Measurements from ENCODE around the gene UPK2. TPM values are rescaled to one million over a fixed set of nuclear protein-coding genes. Genes with fewer than 3 reads are reported as not detected.

UPK2 gene
- total RNA-seq, 6 donors from 2014 or later = not detected

GRCh38 chr11:118909619-118910308, 46.3 kb upstream of the UPK2 start:
- Histone ChIP-seq H3K36me3 (peaks cover 2 to 36% (median 20%) of the 10 kb centered on the region in 4 donors), H3K4me1 (peaks cover 78 to 83% (median 78%) of the 10 kb centered on the region in 4 donors), H3K4me3 (peak overlapping the region; percentile 6 to 48 (median 32)), H3K9me3 (no peaks in the 10 kb centered on the region), H3K27ac (peak overlapping the region; percentile 94 to 98 (median 97)), H3K27me3 (no peaks in the 10 kb centered on the region)
- peak in 1 of 4 donors; percentile 5 for TF ChIP-seq POLR2A (IDR thresholded peaks at IDR 0.05)
- no peak for TF ChIP-seq EP300 (IDR thresholded peaks at IDR 0.05)
- DNase-seq (peak in 1 of 2 donors; percentile 74), ATAC-seq (ENCODE audit: low FRiP score in 2 of 2) (no peak)
- 46 to 55% methylated on average over 14 to 17 of the region's 21 CpGs for WGBS, 2 donors

GRCh38 chr11:118910309-118911112, 45.6 kb upstream of the UPK2 start:
- H3K36me3 ChIP-seq = peaks cover 0 to 29% (median 17%) of the 10 kb centered on the region in 4 donors
- H3K4me3 ChIP-seq = peak overlapping the region; percentile 13 to 48 (median 32)
- DNase-seq (peak; percentile 85 to 93), ATAC-seq (ENCODE audit: low FRiP score in 2 of 2) (peak; percentile 50 to 71)
- TF ChIP-seq EP300 (IDR thresholded peaks at IDR 0.05) (no peak), POLR2A (IDR thresholded peaks at IDR 0.05) (peak in 1 of 4 donors; percentile 63), POLR2AphosphoS5 (IDR thresholded peaks at IDR 0.05) (peak; percentile 62 to 64), CTCF (IDR thresholded peaks at IDR 0.05) (peak in 2 of 6 experiments; percentile 7 to 36)
- peak overlapping the region; percentile 94 to 98 (median 97) for H3K27ac ChIP-seq
- no peaks in the 10 kb centered on the region for H3K27me3 ChIP-seq
- H3K9me3 ChIP-seq = no peaks in the 10 kb centered on the region
- WGBS, 2 donors = 10 to 19% methylated on average over 12 to 34 of the region's 67 CpGs
- H3K4me1 ChIP-seq = peaks cover 85 to 91% (median 86%) of the 10 kb centered on the region in 4 donors

- Histone ChIP-seq H3K4me1 (peaks cover 93 to 99% (median 94%) of the 10 kb centered on the region in 4 donors), H3K9me3 (no peaks in the 10 kb centered on the region), H3K27me3 (no peaks in the 10 kb centered on the region), H3K36me3 (peaks cover 0 to 21% (median 9%) of the 10 kb centered on the region in 4 donors), H3K4me3 (peak overlapping the region in 3 of 4 donors; percentile 24 to 48 (median 40)), H3K27ac (peak overlapping the region; percentile 94 to 98 (median 97))
- DNase-seq = peak in 1 of 2 donors; percentile 80
- WGBS, 2 donors = 26 to 80% methylated on average over 1 to 20 of the region's 21 CpGs
- peak in 1 of 2 donors; percentile 0 for ATAC-seq (ENCODE audit: low FRiP score in 2 of 2)
- TF ChIP-seq EP300 (IDR thresholded peaks at IDR 0.05) (no peak), CTCF (IDR thresholded peaks at IDR 0.05) (no peak)
Measured at GRCh38 chr11:118911113-118911879, 44.8 kb upstream of the UPK2 start.

- WGBS, 2 donors = 15 to 20% methylated on average over 19 to 20 of the region's 23 CpGs
- H3K36me3 ChIP-seq = peaks cover 0 to 13% (median 8%) of the 10 kb centered on the region in 4 donors
- DNase-seq (peak; percentile 86 to 87), ATAC-seq (ENCODE audit: low FRiP score in 2 of 2) (peak; percentile 72 to 75)
- peaks cover 96 to 100% (median 99%) of the 10 kb centered on the region in 4 donors for H3K4me1 ChIP-seq
- peak overlapping the region; percentile 94 to 98 (median 97) for H3K27ac ChIP-seq
- peak overlapping the region in 2 of 4 donors; percentile 40 to 48 for H3K4me3 ChIP-seq
- no peaks in the 10 kb centered on the region for H3K27me3 ChIP-seq
- no peaks in the 10 kb centered on the region for H3K9me3 ChIP-seq
- TF ChIP-seq EP300 (IDR thresholded peaks at IDR 0.05) = no peak
- TF ChIP-seq CTCF (IDR thresholded peaks at IDR 0.05) = no peak
- TF ChIP-seq POLR2AphosphoS5 (IDR thresholded peaks at IDR 0.05) = peak in 1 of 2 donors; percentile 58
- TF ChIP-seq POLR2A (IDR thresholded peaks at IDR 0.05) = peak in 2 of 4 donors; percentile 29 to 51
Measured at GRCh38 chr11:118911880-118912741, 44.0 kb upstream of the UPK2 start.

Data from upper lobe of left lung (tissue), 6 donors.